OCI-LY3 (cell line): Measurements from ENCODE around the gene CAMSAP2.

Source experiments
- CTCF ChIP-seq: fragments of 200-600, 300-600 bp; sonication (generic); IDR thresholded peaks from 2 replicates; pipeline ENCODE4 v1.5.1; 2014; ENCODE audit warnings: antibody characterized with exemption, low read length, low read depth
- EZH2phosphoT487 ChIP-seq: fragments of 200-600 bp; shearing (Covaris generic); IDR thresholded peaks from 2 replicates; pipeline ENCODE4 v1.6.1; 2018; ENCODE audit warnings: antibody characterized with exemption, mixed run types, low read depth

GRCh38 chr1:200727257-200727656 is 11.4 kb upstream of the CAMSAP2 start:
- TF ChIP-seq CTCF = no peak
- no peak for TF ChIP-seq EZH2phosphoT487
